ENCODE data around the gene FBXW5. TPM values are rescaled to one million over a fixed set of nuclear protein-coding genes. Genes with fewer than 3 reads are reported as not detected.

The FBXW5 gene
- total and polyA plus RNA-seq, 10 of the 15 experiments (the other 5 are each of a cell fraction or from before 2014, with no cell fraction given) = 0.21 to 97.3 (median 44.5) TPM

DNA sequence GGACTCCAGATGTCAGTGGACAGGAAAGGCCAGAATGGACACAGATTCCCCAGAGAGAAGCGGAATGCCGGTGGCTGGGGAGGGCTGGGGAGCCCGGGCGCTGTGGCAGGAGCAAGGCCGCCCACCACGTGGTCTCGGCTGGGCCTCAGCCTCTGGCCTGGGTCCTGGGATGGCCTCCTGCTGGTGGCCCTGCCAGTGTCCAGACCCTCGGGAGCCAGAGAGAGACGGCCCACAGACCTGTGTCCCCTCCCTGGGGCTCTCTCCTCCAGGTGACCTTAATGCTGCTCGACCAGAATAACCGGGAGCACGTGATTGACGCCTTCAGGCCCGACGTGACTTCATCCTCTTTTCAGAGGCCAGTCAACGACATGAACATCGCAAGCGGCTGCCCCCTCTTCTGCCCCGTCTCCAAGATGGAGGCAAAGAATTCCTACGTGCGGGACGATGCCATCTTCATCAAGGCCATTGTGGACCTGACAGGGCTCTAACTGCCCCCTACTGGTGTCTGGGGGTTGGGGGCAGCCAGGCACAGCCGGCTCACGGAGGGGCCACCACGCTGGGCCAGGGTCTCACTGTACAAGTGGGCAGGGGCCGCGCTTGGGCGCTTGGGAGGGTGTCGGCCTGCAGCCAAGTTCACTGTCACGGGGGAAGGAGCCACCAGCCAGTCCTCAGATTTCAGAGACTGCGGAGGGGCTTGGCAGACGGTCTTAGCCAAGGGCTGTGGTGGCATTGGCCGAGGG is 19.0 kb downstream of the FBXW5 start:
- Histone ChIP-seq H3K4me1 (ENCODE audit: control insufficient read depth, insufficient read depth, low read length) (no peaks in the 10 kb centered on the region), H3K9me3 (replicated peaks; ENCODE audit: control insufficient read depth, insufficient read depth, low read length) (no peaks in the 10 kb centered on the region), H3K4me3 (no peak overlapping the region), H2AFZ (ENCODE audit: control insufficient read depth, low read depth, low read length) (no peak overlapping the region), H3K79me2 (ENCODE audit: control insufficient read depth, insufficient read depth, low read length) (no peaks in the 10 kb centered on the region), H3K36me3 (ENCODE audit: control insufficient read depth in 2 of 2, insufficient read depth in 2 of 2, low read length in 1 of 2) (peaks cover 27 to 30% of the 10 kb centered on the region in 2 experiments), H3K27ac (ENCODE audit: control insufficient read depth, insufficient read depth) (no peak overlapping the region), H3K4me2 (ENCODE audit: control insufficient read depth, insufficient read depth) (no peak overlapping the region), H3K27me3 (replicated peaks in 1 of 2; ENCODE audit: control insufficient read depth in 2 of 2, insufficient read depth in 2 of 2, low read length in 1 of 2) (no peaks in the 10 kb centered on the region), H4K20me1 (ENCODE audit: control insufficient read depth, insufficient read depth) (no peaks in the 10 kb centered on the region), H3K9ac (ENCODE audit: control insufficient read depth, insufficient read depth, low read length) (no peak overlapping the region)
- intact Hi-C loops (cut with micrococcal nuclease; ENCODE audit: unreplicated experiment) = no loop called here
- SMC1A ChIA-PET (ENCODE audit: uncharacterized antibody, unreplicated experiment) = interaction anchor here (1.0 kb wide), 1 partner anchor 115 kb away, joined by 3 read pairs; no protein-coding TSS in a partner anchor
- RAD21 ChIA-PET (ENCODE audit: unreplicated experiment) = no interaction called here
- no TSS peak for BruUV-seq (replicated peaks)
- 0 out of 2 replicates have a peak, but pooled peaks have one; percentile 6 for TF ChIP-seq RAD21 (IDR thresholded peaks at IDR 0.05; ENCODE audit: insufficient read depth, low read depth, low read length)
- no peak for TF ChIP-seq ZNF207 (IDR thresholded peaks at IDR 0.05; ENCODE audit: borderline replicate concordance)
- TF ChIP-seq CTCF (IDR thresholded peaks at IDR 0.05 in 2 of 3, conservative IDR thresholded peaks at IDR 0.05 in 1 of 3; ENCODE audit: control insufficient read depth in 2 of 3, extremely low read depth in 1 of 3, insufficient read depth in 1 of 3, low read depth in 3 of 3, low read length in 3 of 3) = peak in 2 of 3 experiments; percentile 8 to 22; a peak in 2 of 6 replicates
- TF ChIP-seq NBN (IDR thresholded peaks at IDR 0.05) = no peak
- no peak for TF ChIP-seq SUZ12 (IDR thresholded peaks at IDR 0.05; ENCODE audit: unreplicated experiment)
- TF ChIP-seq, protein P1, sequence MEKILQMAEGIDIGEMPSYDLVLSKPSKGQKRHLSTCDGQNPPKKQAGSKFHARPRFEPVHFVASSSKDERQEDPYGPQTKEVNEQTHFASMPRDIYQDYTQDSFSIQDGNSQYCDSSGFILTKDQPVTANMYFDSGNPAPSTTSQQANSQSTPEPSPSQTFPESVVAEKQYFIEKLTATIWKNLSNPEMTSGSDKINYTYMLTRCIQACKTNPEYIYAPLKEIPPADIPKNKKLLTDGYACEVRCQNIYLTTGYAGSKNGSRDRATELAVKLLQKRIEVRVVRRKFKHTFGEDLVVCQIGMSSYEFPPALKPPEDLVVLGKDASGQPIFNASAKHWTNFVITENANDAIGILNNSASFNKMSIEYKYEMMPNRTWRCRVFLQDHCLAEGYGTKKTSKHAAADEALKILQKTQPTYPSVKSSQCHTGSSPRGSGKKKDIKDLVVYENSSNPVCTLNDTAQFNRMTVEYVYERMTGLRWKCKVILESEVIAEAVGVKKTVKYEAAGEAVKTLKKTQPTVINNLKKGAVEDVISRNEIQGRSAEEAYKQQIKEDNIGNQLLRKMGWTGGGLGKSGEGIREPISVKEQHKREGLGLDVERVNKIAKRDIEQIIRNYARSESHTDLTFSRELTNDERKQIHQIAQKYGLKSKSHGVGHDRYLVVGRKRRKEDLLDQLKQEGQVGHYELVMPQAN (conservative IDR thresholded peaks at IDR 0.05) = no peak
- no peak for TF ChIP-seq SRF (IDR thresholded peaks at IDR 0.05; ENCODE audit: low read depth in 2 of 2, low read length in 2 of 2)
- TF ChIP-seq ZNF217 (IDR thresholded peaks at IDR 0.05) = no peak
- TF ChIP-seq FOXM1 (IDR thresholded peaks at IDR 0.05; ENCODE audit: low read depth, low read length) = no peak
- TF ChIP-seq ETV6 (conservative IDR thresholded peaks at IDR 0.05 in 1 of 2, IDR thresholded peaks at IDR 0.05 in 1 of 2; ENCODE audit: borderline replicate concordance in 1 of 2, low read depth in 1 of 2) = no peak
- TF ChIP-seq NFXL1 (IDR thresholded peaks at IDR 0.05; ENCODE audit: borderline replicate concordance) = no peak
- TF ChIP-seq PML (IDR thresholded peaks at IDR 0.05; ENCODE audit: low read length) = no peak
- no peak for TF ChIP-seq MEF2A (IDR thresholded peaks at IDR 0.05; ENCODE audit: insufficient read depth, low read depth, low read length)
- no peak for TF ChIP-seq NFYB (IDR thresholded peaks at IDR 0.05; ENCODE audit: insufficient read depth, low read depth, low read length)
- TF ChIP-seq, protein P2, sequence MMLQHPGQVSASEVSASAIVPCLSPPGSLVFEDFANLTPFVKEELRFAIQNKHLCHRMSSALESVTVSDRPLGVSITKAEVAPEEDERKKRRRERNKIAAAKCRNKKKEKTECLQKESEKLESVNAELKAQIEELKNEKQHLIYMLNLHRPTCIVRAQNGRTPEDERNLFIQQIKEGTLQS (IDR thresholded peaks at IDR 0.05; ENCODE audit: borderline replicate concordance, extremely low read depth, low read depth, low read length) = no peak
- TF ChIP-seq IRF4 (IDR thresholded peaks at IDR 0.05; ENCODE audit: low read depth, low read length) = no peak
- POLR2A ChIA-PET = no interaction called here
- 93% methylated on average over 33 of the region's 33 CpGs for WGBS (ENCODE audit: insufficient coverage, insufficient replicate concordance, low lambda C conversion rate, missing lambda C conversion rate)
- in situ Hi-C loops (cut with MboI) = no loop called here
- CTCF ChIA-PET = interaction anchor here (1.4 kb wide), 1 partner anchor 22 kb away, joined by 3 read pairs; no protein-coding TSS in a partner anchor
- DNase-seq (ENCODE audit: low read depth, low spot score) (no peak), ATAC-seq (no peak), FAIRE-seq (no peak)
